HG03520 (cell line): ENCODE data around the gene OPRD1.
"Not testable (repeated sequence)": the region's sequence is repeated elsewhere in the genome, so short reads cannot be mapped to it uniquely, and the experiment has no call there.

Experiments
- ATAC-seq: cut with Tn5 transposase; IDR thresholded peaks from one replicate; pipeline ENCODE4 v1.9.1; 2021; ENCODE audit warnings: mild to moderate bottlenecking, moderate library complexity; ENCODE audit not compliant: unreplicated experiment

The OPRD1 gene

DNA sequence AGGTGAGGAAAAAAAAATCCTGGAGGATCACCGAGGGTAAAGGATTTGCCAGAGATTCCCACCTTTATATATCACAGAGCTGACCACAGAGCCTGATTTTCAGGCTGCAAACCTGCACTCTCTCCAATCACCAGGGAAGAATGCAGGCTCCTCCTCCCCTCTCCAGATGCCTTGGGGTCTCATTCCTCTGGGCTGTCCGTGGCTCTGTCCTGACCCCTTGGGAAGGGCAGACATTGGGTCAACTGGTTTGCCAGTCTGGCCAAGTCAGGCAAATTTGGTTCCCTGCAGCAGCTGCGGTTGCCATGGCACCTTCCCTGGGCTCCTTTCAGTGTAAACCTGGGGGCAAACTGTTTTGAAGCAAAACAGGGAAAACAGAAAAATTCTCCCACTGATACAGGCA lies 11.6 kb upstream of the OPRD1 start:
- no peak for ATAC-seq

- ATAC-seq: no peak
Observed at GRCh38 chr1:28801461-28801860, 10.5 kb upstream of the OPRD1 start.

- ATAC-seq: no peak
Observed at GRCh38 chr1:28803051-28803450, 8.9 kb upstream of the OPRD1 start.

- no peak for ATAC-seq
Observed at GRCh38 chr1:28803662-28804061, 8.3 kb upstream of the OPRD1 start.

GRCh38 chr1:28804071-28804470 lies 7.9 kb upstream of the OPRD1 start:
- ATAC-seq: no peak

- no peak for ATAC-seq
Observed at GRCh38 chr1:28807046-28807445, 4.9 kb upstream of the OPRD1 start.

GRCh38 chr1:28807986-28808385 lies 4.0 kb upstream of the OPRD1 start:
- ATAC-seq: no peak

- ATAC-seq: no peak
Observed at GRCh38 chr1:28811369-28811765, 603 bp upstream of the OPRD1 start.

GRCh38 chr1:28812669-28813468 lies 899 bp downstream of the OPRD1 start:
- no peak for ATAC-seq

DNA sequence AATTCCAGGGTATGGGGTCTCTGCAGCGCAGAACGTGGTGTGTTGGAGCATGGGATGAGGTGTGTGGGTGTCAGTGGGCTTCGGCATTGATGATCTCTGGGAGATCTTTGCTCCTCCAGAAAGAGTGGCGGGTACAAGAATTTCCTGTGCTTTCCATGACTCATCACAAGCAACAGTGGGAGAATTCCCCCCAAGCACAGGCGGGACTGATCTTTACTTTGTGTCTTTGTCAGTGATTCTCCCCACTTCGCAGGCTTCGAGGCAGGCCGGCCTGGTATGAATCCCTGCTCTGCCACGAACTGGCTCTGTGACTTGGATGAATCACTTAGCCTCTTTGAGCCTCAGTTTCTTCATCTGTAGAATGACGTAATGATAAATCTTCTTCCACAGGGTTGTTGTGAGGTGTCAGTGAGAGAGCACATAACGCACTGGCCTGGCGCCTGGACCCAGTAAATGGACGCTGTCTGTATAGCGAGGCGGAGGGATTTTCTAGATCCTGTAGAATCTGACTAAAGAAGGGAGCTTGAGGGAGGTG lies 2.0 kb downstream of the OPRD1 start:
- ATAC-seq: no peak

DNA sequence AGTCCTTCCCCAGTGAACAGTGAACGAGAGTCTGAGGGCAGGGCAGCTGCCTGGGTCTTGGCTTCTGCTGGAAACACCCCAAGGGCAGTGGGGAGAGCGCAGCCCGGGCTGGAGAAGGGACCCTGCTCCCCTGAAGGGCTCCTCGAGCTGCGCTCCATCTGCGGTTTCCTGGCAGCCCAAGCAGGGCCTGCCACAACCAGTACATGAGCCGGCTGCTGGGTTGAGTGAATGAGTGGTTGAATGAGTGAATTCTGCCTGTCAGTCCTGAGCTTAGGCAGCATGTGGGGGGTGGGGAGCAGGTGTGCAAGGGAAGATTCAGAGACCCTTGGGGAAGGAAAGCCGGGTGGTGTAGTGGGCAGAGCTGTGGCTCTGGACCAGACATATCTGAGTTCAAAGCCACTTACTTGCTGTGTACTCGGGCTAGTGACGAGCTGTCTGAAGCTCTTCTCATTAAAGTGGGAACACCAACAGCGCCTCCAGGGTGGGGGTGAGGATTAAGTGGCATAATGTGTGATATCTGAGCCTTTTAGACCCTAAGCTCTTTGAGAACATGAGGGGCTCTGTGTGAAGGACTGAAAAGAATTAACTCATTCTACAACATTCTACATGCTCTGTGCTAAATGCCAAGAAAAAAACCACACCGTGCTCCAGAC lies 3.7 kb downstream of the OPRD1 start:
- ATAC-seq: no peak

GRCh38 chr1:28817133-28817532 lies 5.2 kb downstream of the OPRD1 start:
- no peak for ATAC-seq

DNA sequence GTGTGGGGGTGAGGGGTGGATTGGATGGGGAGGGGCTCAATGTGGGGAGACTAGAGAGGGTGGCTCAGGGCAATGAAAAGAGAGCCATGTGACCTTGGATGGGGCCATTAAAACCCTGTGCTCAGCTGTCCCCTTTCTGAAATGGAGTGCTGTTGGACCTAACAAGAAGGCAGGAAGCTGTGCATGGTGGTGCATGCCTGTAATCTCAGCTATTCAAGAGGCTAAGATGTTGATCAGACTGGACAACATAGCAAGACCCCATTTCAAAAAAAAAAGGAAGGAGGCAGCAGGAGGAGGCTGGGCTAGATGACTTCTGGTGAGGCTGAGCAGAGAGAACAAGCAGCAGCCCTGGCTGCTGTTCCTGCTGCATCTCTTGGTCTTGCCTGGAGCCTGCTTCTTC lies 7.0 kb downstream of the OPRD1 start:
- ATAC-seq: no peak

DNA sequence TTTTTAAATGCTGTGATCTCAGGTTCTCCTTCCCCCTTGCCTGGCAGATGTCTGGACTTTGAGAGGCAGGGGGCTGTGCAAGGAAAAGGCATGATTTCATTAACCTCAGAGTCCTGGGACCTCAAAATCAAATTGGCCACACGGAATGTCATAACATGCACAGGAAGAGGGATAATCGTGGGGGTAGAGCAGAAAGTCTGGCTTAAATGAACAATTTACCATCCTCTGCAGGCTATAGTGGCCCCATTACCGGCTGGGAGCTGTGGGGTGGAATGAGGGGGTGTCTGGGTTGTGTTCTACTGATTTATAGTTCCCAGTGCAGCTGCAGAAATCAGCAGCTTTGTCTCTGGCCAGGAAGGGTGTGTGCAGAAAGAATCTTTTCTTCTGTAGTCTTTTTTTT lies 10.8 kb downstream of the OPRD1 start:
- ATAC-seq: no peak

- ATAC-seq: not testable (repeated sequence)
Observed at GRCh38 chr1:28824061-28824460, 12.1 kb downstream of the OPRD1 start.

GRCh38 chr1:28828227-28828858 lies 16.4 kb downstream of the OPRD1 start:
- ATAC-seq: not testable (repeated sequence)

- no peak for ATAC-seq
Observed at GRCh38 chr1:28830814-28831213, 18.8 kb downstream of the OPRD1 start.

DNA sequence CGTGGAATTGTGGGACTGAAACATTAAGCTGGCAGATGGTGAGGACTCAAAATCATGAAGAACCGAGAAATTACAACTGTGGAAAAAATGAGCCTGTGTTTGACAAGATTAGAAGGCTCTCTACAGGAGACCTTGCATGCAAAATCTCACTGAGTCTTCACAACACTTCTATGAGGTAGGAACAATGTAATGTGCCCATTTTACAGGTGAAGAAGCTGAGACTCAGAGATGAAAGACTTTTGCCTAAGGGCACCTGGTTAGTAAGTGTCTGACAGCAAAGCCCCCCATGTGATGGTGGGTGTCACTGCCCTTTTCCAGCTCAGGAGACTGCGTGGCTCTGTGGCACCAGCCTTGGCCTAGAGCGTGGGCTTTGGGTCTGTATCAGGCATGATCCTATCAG lies 21.0 kb downstream of the OPRD1 start:
- no peak for ATAC-seq

GRCh38 chr1:28833381-28833780 lies 21.4 kb downstream of the OPRD1 start:
- ATAC-seq: no peak

GRCh38 chr1:28835237-28835650 lies 23.3 kb downstream of the OPRD1 start:
- no peak for ATAC-seq

DNA sequence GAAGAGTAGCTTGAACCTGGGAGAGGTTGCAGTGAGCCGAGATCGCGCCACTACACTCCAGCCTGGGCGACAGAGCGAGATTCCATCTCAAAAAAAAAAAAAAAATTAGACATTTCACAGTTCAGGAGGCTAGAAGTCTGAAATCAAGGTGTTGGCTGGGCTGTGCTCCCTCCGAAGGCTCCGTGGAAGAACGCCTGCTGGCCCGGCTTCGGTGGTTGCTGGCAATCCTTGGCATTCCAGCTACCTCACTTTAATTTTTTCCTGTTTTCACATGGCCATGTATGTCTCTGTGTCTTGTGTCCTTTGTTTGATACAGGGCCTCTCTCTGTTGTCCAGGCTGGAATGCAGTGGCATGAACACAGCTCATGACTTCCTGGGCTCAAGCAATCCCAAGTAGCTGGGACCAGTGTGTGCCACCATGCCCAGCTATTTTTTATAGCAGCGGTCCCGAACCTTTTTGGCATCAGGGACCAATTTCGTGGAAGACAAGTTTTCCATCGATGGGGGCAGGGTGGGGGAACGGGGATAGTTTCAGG lies 24.5 kb downstream of the OPRD1 start:
- ATAC-seq: no peak
